Bronchial smooth muscle cell (primary cell): ENCODE results near the gene IRX5. TPM values are rescaled to one million over a fixed set of nuclear protein-coding genes. Genes with fewer than 3 reads are reported as not detected.

ENCODE experiments used
- total RNA-seq: library from RNA; depleted of rRNA; stranded (reverse); fragments of >200 nt; gene quantifications from 2 replicates; pipeline ENCODE4 v1.2.1, GENCODE V29; 2014

IRX5 gene
- 0.09 TPM in 1 of 2 replicates, not detected in the other for total RNA-seq

GRCh38 chr16:54930005-54930868, at the start of gene IRX5:
Gene IRX5, plus strand, starts transcription at chr16:54930865. Its CDS starts 334 bp downstream, at chr16:54931199.

